Measurements from ENCODE around the gene TGFB3.
"Not testable (repeated sequence)": the region's sequence is repeated elsewhere in the genome, so short reads cannot be mapped to it uniquely, and the experiment has no call there.

The TGFB3 gene

DNA sequence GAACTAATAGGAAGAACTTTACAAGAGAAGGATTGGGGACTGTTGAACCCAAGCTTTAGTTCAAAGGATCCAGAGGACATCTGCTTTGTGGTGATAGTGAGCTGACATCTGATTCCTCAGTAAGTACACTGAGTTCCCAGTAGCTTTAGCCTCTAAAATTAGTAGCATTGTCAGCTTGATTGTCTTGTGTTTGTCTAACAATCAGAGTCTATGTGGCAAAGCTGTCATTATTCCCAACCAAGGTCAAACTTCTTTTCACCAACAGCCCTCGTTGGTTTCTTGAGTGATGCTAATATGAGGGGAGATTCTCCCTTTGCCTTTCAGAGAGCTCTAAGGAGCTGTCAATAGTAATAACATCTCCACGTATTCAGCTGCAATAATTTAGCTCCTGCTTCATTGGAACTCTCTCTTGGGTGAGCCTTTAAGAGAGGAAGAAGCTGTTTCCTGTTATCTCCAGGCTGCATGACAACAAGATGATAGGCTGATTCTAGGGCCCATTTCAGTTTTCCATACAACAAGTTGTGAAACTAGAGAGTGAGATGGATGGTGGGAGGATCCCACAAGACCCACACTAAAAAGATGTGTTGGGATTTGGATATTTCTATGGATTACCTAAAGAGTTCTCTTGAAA is 46.7 kb downstream of the TGFB3 start:
- H3K27ac ChIP-seq: no peak overlapping the region
- TF ChIP-seq, protein P1, sequence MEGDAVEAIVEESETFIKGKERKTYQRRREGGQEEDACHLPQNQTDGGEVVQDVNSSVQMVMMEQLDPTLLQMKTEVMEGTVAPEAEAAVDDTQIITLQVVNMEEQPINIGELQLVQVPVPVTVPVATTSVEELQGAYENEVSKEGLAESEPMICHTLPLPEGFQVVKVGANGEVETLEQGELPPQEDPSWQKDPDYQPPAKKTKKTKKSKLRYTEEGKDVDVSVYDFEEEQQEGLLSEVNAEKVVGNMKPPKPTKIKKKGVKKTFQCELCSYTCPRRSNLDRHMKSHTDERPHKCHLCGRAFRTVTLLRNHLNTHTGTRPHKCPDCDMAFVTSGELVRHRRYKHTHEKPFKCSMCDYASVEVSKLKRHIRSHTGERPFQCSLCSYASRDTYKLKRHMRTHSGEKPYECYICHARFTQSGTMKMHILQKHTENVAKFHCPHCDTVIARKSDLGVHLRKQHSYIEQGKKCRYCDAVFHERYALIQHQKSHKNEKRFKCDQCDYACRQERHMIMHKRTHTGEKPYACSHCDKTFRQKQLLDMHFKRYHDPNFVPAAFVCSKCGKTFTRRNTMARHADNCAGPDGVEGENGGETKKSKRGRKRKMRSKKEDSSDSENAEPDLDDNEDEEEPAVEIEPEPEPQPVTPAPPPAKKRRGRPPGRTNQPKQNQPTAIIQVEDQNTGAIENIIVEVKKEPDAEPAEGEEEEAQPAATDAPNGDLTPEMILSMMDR (IDR thresholded peaks at IDR 0.05; ENCODE audit: low read depth, low read length): no peak
- no peak for DNase-seq
- no peaks in the 10 kb centered on the region for H3K27me3 ChIP-seq (ENCODE audit: insufficient read depth, low read depth, severe bottlenecking)
- H3K36me3 ChIP-seq: no peaks in the 10 kb centered on the region
- H3K9me3 ChIP-seq (ENCODE audit: severe bottlenecking): no peaks in the 10 kb centered on the region
- H3K4me3 ChIP-seq (ENCODE audit: low read depth, low read length): no peak overlapping the region

GRCh38 chr14:75933712-75934296 is 48.0 kb downstream of the TGFB3 start:
- Histone ChIP-seq H3K27me3 (ENCODE audit: insufficient read depth, low read depth, severe bottlenecking) (no peaks in the 10 kb centered on the region), H3K4me3 (ENCODE audit: low read depth, low read length) (no peak overlapping the region), H3K36me3 (no peaks in the 10 kb centered on the region), H3K27ac (no peak overlapping the region), H3K9me3 (ENCODE audit: severe bottlenecking) (no peaks in the 10 kb centered on the region)
- no peak for DNase-seq
- TF ChIP-seq, protein P1 (IDR thresholded peaks at IDR 0.05; ENCODE audit: low read depth, low read length): no peak

GRCh38 chr14:75928690-75929181 is 53.1 kb downstream of the TGFB3 start:
- no peaks in the 10 kb centered on the region for H3K27me3 ChIP-seq (ENCODE audit: insufficient read depth, low read depth, severe bottlenecking)
- peak overlapping the region; percentile 32 for H3K4me3 ChIP-seq (ENCODE audit: low read depth, low read length)
- H3K9me3 ChIP-seq (ENCODE audit: severe bottlenecking): no peaks in the 10 kb centered on the region
- DNase-seq: peak; percentile 9
- H3K27ac ChIP-seq: peak overlapping the region; percentile 60
- TF ChIP-seq, protein P1 (IDR thresholded peaks at IDR 0.05; ENCODE audit: low read depth, low read length): no peak
- no peaks in the 10 kb centered on the region for H3K36me3 ChIP-seq

DNA sequence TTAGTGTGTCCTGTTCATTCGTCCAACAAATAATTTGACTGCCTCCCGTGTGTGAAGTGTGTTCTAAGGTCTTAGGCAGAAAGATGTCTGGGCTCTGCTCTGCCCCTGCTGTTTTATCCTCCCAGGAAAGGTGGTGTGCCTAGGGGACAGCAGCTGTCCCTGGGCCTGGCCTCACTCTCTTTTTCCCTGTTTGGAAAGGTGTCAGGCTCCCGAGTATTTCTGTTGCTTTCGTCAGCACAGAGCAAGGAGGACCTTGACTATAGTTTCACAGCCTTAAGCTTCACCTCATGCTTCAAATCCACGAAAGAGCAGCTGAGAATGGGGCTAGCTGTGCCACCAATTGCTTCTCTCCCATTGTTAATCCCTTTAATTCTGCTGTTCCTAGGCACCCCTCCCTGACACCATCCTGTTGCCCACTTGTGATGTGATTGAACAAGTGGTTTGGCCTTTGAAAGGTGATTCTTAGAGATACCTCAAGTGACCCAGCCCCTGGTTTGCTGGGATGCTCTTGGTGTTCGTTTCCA is 54.2 kb downstream of the TGFB3 start:
- Histone ChIP-seq H3K27ac (peak overlapping the region; percentile 44), H3K4me3 (ENCODE audit: low read depth, low read length) (no peak overlapping the region), H3K27me3 (ENCODE audit: insufficient read depth, low read depth, severe bottlenecking) (no peaks in the 10 kb centered on the region), H3K36me3 (no peaks in the 10 kb centered on the region), H3K9me3 (ENCODE audit: severe bottlenecking) (no peaks in the 10 kb centered on the region)
- peak; percentile 18 for DNase-seq
- TF ChIP-seq, protein P1 (IDR thresholded peaks at IDR 0.05; ENCODE audit: low read depth, low read length): no peak

DNA sequence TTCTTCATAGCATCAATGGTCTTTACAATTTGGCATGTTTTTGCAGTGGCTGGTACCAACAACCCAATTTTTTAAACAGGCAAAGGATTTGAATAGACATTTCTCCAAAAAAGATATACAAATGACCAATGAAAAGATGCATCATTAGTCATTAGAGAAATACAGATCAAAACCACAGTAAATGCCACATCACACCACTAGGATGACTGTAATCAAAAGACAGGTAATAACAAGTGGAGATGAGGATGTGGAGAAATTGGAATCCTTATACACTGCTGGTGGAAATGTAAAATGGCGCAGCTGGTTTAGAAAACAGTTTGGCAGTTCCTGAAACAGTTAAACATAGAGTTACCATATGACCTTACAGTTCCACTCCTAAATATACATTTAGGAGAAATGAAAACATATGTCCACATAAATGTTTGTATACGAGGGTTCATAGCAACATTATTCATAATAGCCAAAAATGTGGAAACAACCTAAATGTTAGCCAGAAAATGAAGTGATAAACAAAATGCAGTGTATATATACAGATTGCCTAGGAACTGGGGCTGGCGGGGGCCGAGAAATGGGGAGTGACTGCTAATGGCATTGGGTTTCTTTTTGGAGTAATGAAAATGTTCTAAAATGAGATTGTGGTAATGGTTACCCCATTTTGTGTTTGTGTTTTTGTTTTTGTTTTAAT is 55.2 kb downstream of the TGFB3 start:
- Histone ChIP-seq H3K27ac (no peak overlapping the region), H3K9me3 (ENCODE audit: severe bottlenecking) (no peaks in the 10 kb centered on the region), H3K27me3 (ENCODE audit: insufficient read depth, low read depth, severe bottlenecking) (no peaks in the 10 kb centered on the region), H3K36me3 (no peaks in the 10 kb centered on the region), H3K4me3 (ENCODE audit: low read depth, low read length) (no peak overlapping the region)
- TF ChIP-seq, protein P1 (IDR thresholded peaks at IDR 0.05; ENCODE audit: low read depth, low read length): no peak
- DNase-seq: no peak

GRCh38 chr14:75925141-75925840 is 56.5 kb downstream of the TGFB3 start:
- not testable (repeated sequence) for H3K4me3 ChIP-seq (ENCODE audit: low read depth, low read length); H3K9me3 ChIP-seq (ENCODE audit: severe bottlenecking); H3K27ac ChIP-seq; DNase-seq; H3K27me3 ChIP-seq (ENCODE audit: insufficient read depth, low read depth, severe bottlenecking); H3K36me3 ChIP-seq

DNA sequence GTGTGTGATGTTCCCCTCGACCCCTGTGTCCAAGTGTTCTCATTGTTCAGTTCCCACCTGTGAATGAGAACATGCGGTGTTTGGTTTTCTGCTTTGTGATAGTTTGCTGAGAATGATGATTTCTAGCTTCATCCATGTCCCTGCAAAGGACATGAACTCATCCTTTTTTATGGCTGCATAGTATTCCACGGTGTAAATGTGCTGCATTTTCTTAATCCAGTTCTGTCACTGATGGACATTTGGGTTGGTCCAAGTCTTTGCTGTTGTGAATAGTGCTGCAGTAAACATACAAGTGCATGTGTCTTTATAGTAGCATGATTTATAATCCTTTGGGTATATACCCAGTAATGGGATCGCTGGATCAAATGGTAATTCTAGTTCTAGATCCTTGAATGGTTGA is 61.4 kb downstream of the TGFB3 start:
- not testable (repeated sequence) for H3K27me3 ChIP-seq (ENCODE audit: insufficient read depth, low read depth, severe bottlenecking); H3K4me3 ChIP-seq (ENCODE audit: low read depth, low read length); DNase-seq; H3K36me3 ChIP-seq; H3K9me3 ChIP-seq (ENCODE audit: severe bottlenecking); H3K27ac ChIP-seq

Data from WERI-Rb-1 (cell line).